H9 (cell line): Measurements from ENCODE around the gene CWH43. TPM values are rescaled to one million over a fixed set of nuclear protein-coding genes. Genes with fewer than 3 reads are reported as not detected.

Experiments
- DNase-seq: peaks from one replicate; pipeline ENCODE4 v3.0.0-alpha.2; 2017
- H2AFZ ChIP-seq: one replicate; pipeline ENCODE4 v1.6.1; 2013; ENCODE audit warnings: mild to moderate bottlenecking, low read length, control low read depth, moderate library complexity
- H2AK5ac ChIP-seq: 2 replicates; pipeline ENCODE4 v1.6.1; 2013; ENCODE audit warnings: low read length, control low read depth, mixed read lengths; ENCODE audit not compliant: insufficient read length
- H2BK120ac ChIP-seq: one replicate; pipeline ENCODE4 v1.6.1; 2013; ENCODE audit warnings: low read depth, mild to moderate bottlenecking, low read length, control low read depth, inconsistent platforms; ENCODE audit not compliant: poor library complexity, severe bottlenecking
- H2BK12ac ChIP-seq: 2 replicates; pipeline ENCODE4 v1.6.1; 2013; ENCODE audit warnings: low read length, control low read depth, mixed read lengths, low read depth; ENCODE audit not compliant: insufficient read length
- H2BK15ac ChIP-seq: 2 replicates; pipeline ENCODE4 v1.6.1; 2013; ENCODE audit warnings: low read depth, low read length, control low read depth
- H2BK20ac ChIP-seq: one replicate; pipeline ENCODE4 v1.6.1; 2013; ENCODE audit warnings: low read depth, mild to moderate bottlenecking, low read length, control low read depth, inconsistent platforms; ENCODE audit not compliant: poor library complexity, severe bottlenecking
- H2BK5ac ChIP-seq: 2 replicates; pipeline ENCODE4 v1.6.1; 2013; ENCODE audit warnings: low read length, control low read depth, mixed read lengths; ENCODE audit not compliant: insufficient read length
- H3K14ac ChIP-seq: 2 replicates; pipeline ENCODE4 v1.6.1; 2013; ENCODE audit warnings: low read length, control low read depth; ENCODE audit not compliant: insufficient read depth
- H3K18ac ChIP-seq: 2 replicates; pipeline ENCODE4 v1.6.1; 2013; ENCODE audit warnings: low read depth, mild to moderate bottlenecking, mixed read lengths, low read length, control low read depth; ENCODE audit not compliant: insufficient read length
- H3K23ac ChIP-seq: 2 replicates; pipeline ENCODE4 v1.6.1; 2013; ENCODE audit warnings: low read length, control low read depth, mixed read lengths, low read depth; ENCODE audit not compliant: insufficient read length
- H3K23me2 ChIP-seq: 2 replicates; pipeline ENCODE4 v1.6.1; 2013; ENCODE audit warnings: low read depth, mild to moderate bottlenecking, mixed read lengths, low read length, control low read depth; ENCODE audit not compliant: insufficient read length, poor library complexity, severe bottlenecking
- H3K27ac ChIP-seq: 2 replicates; pipeline ENCODE4 v1.5.1; 2013; ENCODE audit warnings: low read length, control low read depth, mixed read lengths, low read depth; ENCODE audit not compliant: insufficient read length
- H3K27me3 ChIP-seq: 2 replicates; pipeline ENCODE4 v1.6.1; 2013; ENCODE audit warnings: low read length, control low read depth, inconsistent platforms; ENCODE audit not compliant: insufficient read depth
- H3K4ac ChIP-seq: 2 replicates; pipeline ENCODE4 v1.6.1; 2013; ENCODE audit warnings: low read depth, mild to moderate bottlenecking, control low read depth, inconsistent platforms, low read length, moderate library complexity
- H3K4me1 ChIP-seq: 2 replicates; pipeline ENCODE4 v1.6.1; 2013; ENCODE audit warnings: low read length, control low read depth, inconsistent platforms; ENCODE audit not compliant: insufficient read depth
- H3K4me2 ChIP-seq: 2 replicates; pipeline ENCODE4 v1.6.1; 2013; ENCODE audit warnings: low read length, control low read depth, mixed read lengths; ENCODE audit not compliant: insufficient read length, insufficient read depth
- H3K56ac ChIP-seq: 2 replicates; pipeline ENCODE4 v1.6.1; 2013; ENCODE audit warnings: low read depth, mild to moderate bottlenecking, mixed read lengths, low read length, control low read depth; ENCODE audit not compliant: insufficient read length
- H3K79me1 ChIP-seq: 2 replicates; pipeline ENCODE4 v1.6.1; 2013; ENCODE audit warnings: low read depth, mild to moderate bottlenecking, moderate library complexity, low read length, control low read depth, inconsistent platforms; ENCODE audit not compliant: insufficient read depth, poor library complexity, severe bottlenecking
- H3K79me2 ChIP-seq: 2 replicates; pipeline ENCODE4 v1.6.1; 2013; ENCODE audit warnings: low read length, control low read depth, inconsistent platforms; ENCODE audit not compliant: insufficient read depth
- H3K9ac ChIP-seq: 2 replicates; pipeline ENCODE4 v1.6.1; 2013; ENCODE audit warnings: low read length, control low read depth, mixed read lengths; ENCODE audit not compliant: insufficient read length; ENCODE audit errors: extremely low read depth
- H3K9me3 ChIP-seq: one replicate; pipeline ENCODE4 v1.6.1; 2013; ENCODE audit warnings: low read depth, low read length, inconsistent platforms; ENCODE audit not compliant: control insufficient read depth
- H3T11ph ChIP-seq: one replicate; pipeline ENCODE4 v1.6.1; 2013; ENCODE audit warnings: mild to moderate bottlenecking, low read length, control low read depth, inconsistent platforms
- H4K20me1 ChIP-seq: one replicate; pipeline ENCODE4 v1.6.1; 2013; ENCODE audit not compliant: control insufficient read depth, insufficient read length, insufficient read depth
- H4K5ac ChIP-seq: 2 replicates; pipeline ENCODE4 v1.6.1; 2013; ENCODE audit warnings: low read depth, mild to moderate bottlenecking, mixed read lengths, low read length, control low read depth; ENCODE audit not compliant: insufficient read length
- H4K8ac ChIP-seq: replicated peaks from 2 replicates; pipeline ENCODE4 v1.6.1; 2013; ENCODE audit warnings: low read length, control low read depth, mixed read lengths, low read depth; ENCODE audit not compliant: insufficient read length
- H4K91ac ChIP-seq: 2 replicates; pipeline ENCODE4 v1.6.1; 2013; ENCODE audit warnings: low read depth, mild to moderate bottlenecking, moderate library complexity, mixed read lengths, low read length, control low read depth; ENCODE audit not compliant: insufficient read length
- H3K27ac Mint-ChIP-seq, 3 experiments: 2 replicates in 2 of 3; 3 replicates in 1 of 3; pipeline ENCODE4 v1.8.0; 2020 to 2021; ENCODE audit warnings: mixed read lengths in 3 of 3, mild to moderate bottlenecking in 1 of 3, moderate library complexity in 1 of 3
- H3K27me3 Mint-ChIP-seq: 2 replicates; pipeline ENCODE4 v1.8.0; 2021; ENCODE audit warnings: low read depth, mild to moderate bottlenecking, moderate library complexity, mixed read lengths
- H3K36me3 Mint-ChIP-seq, 3 experiments: 2 replicates in 2 of 3; 3 replicates in 1 of 3; pipeline ENCODE4 v1.8.0; 2020 to 2021; ENCODE audit warnings: low read depth in 3 of 3, mixed read lengths in 3 of 3; ENCODE audit not compliant: insufficient read depth in 1 of 3
- H3K4me1 Mint-ChIP-seq, 2 experiments: 2 replicates each; pipeline ENCODE4 v1.8.0; 2020; ENCODE audit warnings: mixed read lengths in 2 of 2
- H3K4me3 Mint-ChIP-seq, 2 experiments: 2 replicates in 1 of 2; 3 replicates in 1 of 2; pipeline ENCODE4 v1.8.0; 2020 to 2021; ENCODE audit warnings: mild to moderate bottlenecking in 2 of 2, mixed read lengths in 2 of 2, moderate library complexity in 1 of 2
- H3K9me3 Mint-ChIP-seq, 2 experiments: 2 replicates in 1 of 2; 3 replicates in 1 of 2; pipeline ENCODE4 v1.8.0; 2020; ENCODE audit warnings: mild to moderate bottlenecking in 2 of 2, mixed read lengths in 2 of 2, moderate library complexity in 1 of 2
- total RNA-seq: library from RNA; stranded (reverse); gene quantifications from 2 replicates; pipeline ENCODE4 v1.2.1, GENCODE V29; 2021
- TF ChIP-seq, protein P1 (sequence below): fragments of 200-600 bp; sonication (generic); conservative IDR thresholded peaks from 3 replicates; pipeline ENCODE4 v1.8.0; 2021; ENCODE audit warnings: antibody characterized with exemption, mild to moderate bottlenecking

CWH43 gene
- total RNA-seq, 1 experiment from 2014 or later = not detected

DNA sequence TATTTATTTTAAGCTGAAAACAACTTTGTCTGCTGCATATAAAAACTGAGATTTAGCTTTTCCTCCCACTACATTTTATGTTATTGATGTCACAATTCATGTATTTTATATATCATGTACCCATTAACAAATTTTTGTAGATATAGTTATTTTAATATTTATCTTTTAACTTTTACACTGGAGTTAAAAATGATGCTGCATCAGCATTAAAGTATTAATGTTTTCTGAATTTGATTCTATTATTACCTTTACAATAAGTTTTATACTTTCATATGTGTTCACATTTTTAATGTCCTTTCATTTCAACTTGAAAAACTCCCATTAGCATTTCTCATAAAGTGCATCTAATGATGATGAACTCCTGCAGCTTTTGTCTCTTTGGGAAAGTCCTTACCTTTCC, 72.2 kb downstream of the CWH43 start:
- no peaks in the 10 kb centered on the region for H4K20me1 ChIP-seq
- no peaks in the 10 kb centered on the region for H3K23me2 ChIP-seq
- Mint-ChIP-seq H3K4me1 (no peaks in the 10 kb centered on the region), H3K27me3 (no peaks in the 10 kb centered on the region), H3K9me3 (peaks cover 85 to 87% of the 10 kb centered on the region in 2 experiments), H3K4me3 (no peak overlapping the region), H3K36me3 (peaks cover 6 to 20% (median 7%) of the 10 kb centered on the region in 3 experiments; a peak in 4 of 7 replicates), H3K27ac (no peak overlapping the region)
- no peak overlapping the region for H3K56ac ChIP-seq
- H3K27me3 ChIP-seq = no peaks in the 10 kb centered on the region
- no peak overlapping the region for H4K91ac ChIP-seq
- H3K79me2 ChIP-seq = no peaks in the 10 kb centered on the region
- H3K9ac ChIP-seq = no peak overlapping the region
- no peak overlapping the region for H2AFZ ChIP-seq
- H2BK20ac ChIP-seq = no peak overlapping the region
- no peak overlapping the region for H3K4me2 ChIP-seq
- no peak overlapping the region for H3K23ac ChIP-seq
- H2BK5ac ChIP-seq = no peak overlapping the region
- no peak overlapping the region for H3T11ph ChIP-seq
- no peak for DNase-seq
- H3K4me1 ChIP-seq = no peaks in the 10 kb centered on the region
- no peak overlapping the region for H2BK12ac ChIP-seq
- H3K27ac ChIP-seq = no peak overlapping the region
- H3K4ac ChIP-seq = no peak overlapping the region
- TF ChIP-seq, protein P1, sequence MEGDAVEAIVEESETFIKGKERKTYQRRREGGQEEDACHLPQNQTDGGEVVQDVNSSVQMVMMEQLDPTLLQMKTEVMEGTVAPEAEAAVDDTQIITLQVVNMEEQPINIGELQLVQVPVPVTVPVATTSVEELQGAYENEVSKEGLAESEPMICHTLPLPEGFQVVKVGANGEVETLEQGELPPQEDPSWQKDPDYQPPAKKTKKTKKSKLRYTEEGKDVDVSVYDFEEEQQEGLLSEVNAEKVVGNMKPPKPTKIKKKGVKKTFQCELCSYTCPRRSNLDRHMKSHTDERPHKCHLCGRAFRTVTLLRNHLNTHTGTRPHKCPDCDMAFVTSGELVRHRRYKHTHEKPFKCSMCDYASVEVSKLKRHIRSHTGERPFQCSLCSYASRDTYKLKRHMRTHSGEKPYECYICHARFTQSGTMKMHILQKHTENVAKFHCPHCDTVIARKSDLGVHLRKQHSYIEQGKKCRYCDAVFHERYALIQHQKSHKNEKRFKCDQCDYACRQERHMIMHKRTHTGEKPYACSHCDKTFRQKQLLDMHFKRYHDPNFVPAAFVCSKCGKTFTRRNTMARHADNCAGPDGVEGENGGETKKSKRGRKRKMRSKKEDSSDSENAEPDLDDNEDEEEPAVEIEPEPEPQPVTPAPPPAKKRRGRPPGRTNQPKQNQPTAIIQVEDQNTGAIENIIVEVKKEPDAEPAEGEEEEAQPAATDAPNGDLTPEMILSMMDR = no peak
- H2BK15ac ChIP-seq = no peak overlapping the region
- H3K18ac ChIP-seq = no peak overlapping the region
- no peaks in the 10 kb centered on the region for H3K79me1 ChIP-seq
- H3K14ac ChIP-seq = no peak overlapping the region
- H4K8ac ChIP-seq = no peak overlapping the region
- no peak overlapping the region for H2BK120ac ChIP-seq
- no peak overlapping the region for H2AK5ac ChIP-seq
- peaks cover 61% of the 10 kb centered on the region for H3K9me3 ChIP-seq
- no peak overlapping the region for H4K5ac ChIP-seq
